Stimulated activated naive CD8-positive, alpha-beta T cell treated with anti-CD3 and anti-CD28 coated beads, Interleukin-15, amount 100 ng/mL, for 72 hours (primary cell): Measurements from ENCODE around the gene CDH13.
A peak's percentile ranks its signal among the peaks of the same experiment; 100 is the strongest.

Experiments used
- ATAC-seq: fragments of 150-1000 bp; cut with Tn5 transposase; 2 replicates; pipeline ENCODE4 v1.10.0; 2021; ENCODE audit warnings: mild to moderate bottlenecking, moderate library complexity
- DNase-seq, 2 donors: peaks; one replicate each; pipeline ENCODE4 v3.0.0; 2021 to 2022
- H3K27ac Mint-ChIP-seq, 2 donors: one replicate each; pipeline ENCODE4 v1.8.0; 2022; ENCODE audit warnings: mild to moderate bottlenecking in 2 of 2, mixed read lengths in 2 of 2, moderate library complexity in 2 of 2
- H3K27me3 Mint-ChIP-seq: one replicate; pipeline ENCODE4 v1.8.0; 2022; ENCODE audit warnings: mixed read lengths
- H3K4me1 Mint-ChIP-seq: one replicate; pipeline ENCODE4 v1.8.0; 2022; ENCODE audit warnings: mild to moderate bottlenecking, mixed read lengths
- H3K4me3 Mint-ChIP-seq, 2 donors: one replicate each; pipeline ENCODE4 v1.8.0; 2022; ENCODE audit warnings: mild to moderate bottlenecking in 2 of 2, mixed read lengths in 2 of 2, moderate library complexity in 1 of 2
- H3K9me3 Mint-ChIP-seq, 2 donors: one replicate each; pipeline ENCODE4 v1.8.0; 2022; ENCODE audit warnings: mixed read lengths in 2 of 2

CDH13 gene

GRCh38 chr16:83010776-83011720, 384.3 kb downstream of the CDH13 start:
- Mint-ChIP-seq H3K4me3 (no peak overlapping the region), H3K9me3 (peaks cover 0 to 6% of the 10 kb centered on the region in 2 donors), H3K27me3 (no peaks in the 10 kb centered on the region), H3K27ac (no peak overlapping the region), H3K4me1 (no peaks in the 10 kb centered on the region)
- DNase-seq = no peak
- ATAC-seq = no peak

- no peak overlapping the region for H3K4me3 Mint-ChIP-seq
- H3K27ac Mint-ChIP-seq = peak overlapping the region in 1 of 2 donors; percentile 47
- DNase-seq (no peak), ATAC-seq (no peak)
- no peaks in the 10 kb centered on the region for H3K4me1 Mint-ChIP-seq
- no peaks in the 10 kb centered on the region for H3K27me3 Mint-ChIP-seq
- peaks cover 0 to 6% of the 10 kb centered on the region in 2 donors for H3K9me3 Mint-ChIP-seq
Measured at GRCh38 chr16:83011939-83012338, 385.2 kb downstream of the CDH13 start.

- DNase-seq (no peak), ATAC-seq (no peak)
- H3K27me3 Mint-ChIP-seq = no peaks in the 10 kb centered on the region
- H3K4me1 Mint-ChIP-seq = no peaks in the 10 kb centered on the region
- H3K9me3 Mint-ChIP-seq = peaks cover 0 to 5% of the 10 kb centered on the region in 2 donors
- H3K4me3 Mint-ChIP-seq = no peak overlapping the region
- H3K27ac Mint-ChIP-seq = no peak overlapping the region
Measured at GRCh38 chr16:83013071-83013470, 386.3 kb downstream of the CDH13 start.

GRCh38 chr16:83019963-83020362, 393.2 kb downstream of the CDH13 start:
- H3K27ac Mint-ChIP-seq = no peak overlapping the region
- no peak overlapping the region for H3K4me3 Mint-ChIP-seq
- H3K27me3 Mint-ChIP-seq = no peaks in the 10 kb centered on the region
- no peaks in the 10 kb centered on the region for H3K4me1 Mint-ChIP-seq
- ATAC-seq (no peak), DNase-seq (no peak)
- no peaks in the 10 kb centered on the region for H3K9me3 Mint-ChIP-seq

- H3K4me1 Mint-ChIP-seq = no peaks in the 10 kb centered on the region
- no peak overlapping the region for H3K4me3 Mint-ChIP-seq
- H3K9me3 Mint-ChIP-seq = no peaks in the 10 kb centered on the region
- ATAC-seq = no peak
- no peak for DNase-seq
- no peak overlapping the region for H3K27ac Mint-ChIP-seq
- H3K27me3 Mint-ChIP-seq = no peaks in the 10 kb centered on the region
Measured at GRCh38 chr16:83021045-83021444, 394.3 kb downstream of the CDH13 start.

- DNase-seq = no peak
- Mint-ChIP-seq H3K4me3 (no peak overlapping the region), H3K4me1 (no peaks in the 10 kb centered on the region), H3K27ac (no peak overlapping the region), H3K9me3 (no peaks in the 10 kb centered on the region), H3K27me3 (no peaks in the 10 kb centered on the region)
- ATAC-seq = no peak
Measured at GRCh38 chr16:83021746-83022145, 395.0 kb downstream of the CDH13 start.

- DNase-seq (no peak), ATAC-seq (no peak)
- H3K27ac Mint-ChIP-seq = no peak overlapping the region
- no peak overlapping the region for H3K4me3 Mint-ChIP-seq
- H3K27me3 Mint-ChIP-seq = no peaks in the 10 kb centered on the region
- no peaks in the 10 kb centered on the region for H3K9me3 Mint-ChIP-seq
- H3K4me1 Mint-ChIP-seq = no peaks in the 10 kb centered on the region
Measured at GRCh38 chr16:83023011-83023410, 396.2 kb downstream of the CDH13 start.

- no peak for DNase-seq
Measured at GRCh38 chr16:83023640-83024039, 396.9 kb downstream of the CDH13 start.

GRCh38 chr16:83027973-83028372, 401.2 kb downstream of the CDH13 start:
- no peak overlapping the region for H3K4me3 Mint-ChIP-seq
- no peak for ATAC-seq

More at GRCh38 chr16:83023640-83024039, 396.9 kb downstream of the CDH13 start:
- Mint-ChIP-seq H3K4me1 (no peaks in the 10 kb centered on the region), H3K27me3 (no peaks in the 10 kb centered on the region), H3K9me3 (no peaks in the 10 kb centered on the region), H3K4me3 (no peak overlapping the region), H3K27ac (no peak overlapping the region)
- ATAC-seq = no peak

GRCh38 chr16:83029467-83029866, 402.7 kb downstream of the CDH13 start:
- Mint-ChIP-seq H3K27me3 (no peaks in the 10 kb centered on the region), H3K4me1 (no peaks in the 10 kb centered on the region)
- ATAC-seq = no peak

More at GRCh38 chr16:83027973-83028372, 401.2 kb downstream of the CDH13 start:
- no peaks in the 10 kb centered on the region for H3K27me3 Mint-ChIP-seq
- no peak overlapping the region for H3K27ac Mint-ChIP-seq
- no peaks in the 10 kb centered on the region for H3K4me1 Mint-ChIP-seq
- H3K9me3 Mint-ChIP-seq = peaks cover 5 to 21% of the 10 kb centered on the region in 2 donors
- DNase-seq = no peak

GRCh38 chr16:83031524-83031923, 404.8 kb downstream of the CDH13 start:
- Mint-ChIP-seq H3K4me1 (no peaks in the 10 kb centered on the region), H3K27ac (no peak overlapping the region), H3K27me3 (no peaks in the 10 kb centered on the region), H3K4me3 (no peak overlapping the region), H3K9me3 (peaks cover 5 to 21% of the 10 kb centered on the region in 2 donors)
- no peak for DNase-seq
- no peak for ATAC-seq

More at GRCh38 chr16:83029467-83029866, 402.7 kb downstream of the CDH13 start:
- Mint-ChIP-seq H3K27ac (no peak overlapping the region), H3K4me3 (no peak overlapping the region), H3K9me3 (peaks cover 5 to 21% of the 10 kb centered on the region in 2 donors)
- DNase-seq = no peak

GRCh38 chr16:83037102-83037501, 410.3 kb downstream of the CDH13 start:
- Mint-ChIP-seq H3K4me1 (no peaks in the 10 kb centered on the region), H3K4me3 (no peak overlapping the region), H3K9me3 (peaks cover 0 to 2% of the 10 kb centered on the region in 2 donors), H3K27ac (no peak overlapping the region), H3K27me3 (peaks cover 6% of the 10 kb centered on the region)
- DNase-seq = no peak
- ATAC-seq = no peak

GRCh38 chr16:83037884-83038283, 411.1 kb downstream of the CDH13 start:
- H3K27me3 Mint-ChIP-seq = peaks cover 6% of the 10 kb centered on the region
- no peak for DNase-seq
- ATAC-seq = no peak
- H3K4me1 Mint-ChIP-seq = no peaks in the 10 kb centered on the region
- H3K4me3 Mint-ChIP-seq = no peak overlapping the region
- no peaks in the 10 kb centered on the region for H3K9me3 Mint-ChIP-seq
- no peak overlapping the region for H3K27ac Mint-ChIP-seq

- Mint-ChIP-seq H3K4me3 (no peak overlapping the region), H3K9me3 (no peaks in the 10 kb centered on the region), H3K4me1 (no peaks in the 10 kb centered on the region), H3K27ac (no peak overlapping the region), H3K27me3 (peaks cover 6% of the 10 kb centered on the region)
- ATAC-seq (no peak), DNase-seq (no peak)
Measured at GRCh38 chr16:83040174-83040573, 413.4 kb downstream of the CDH13 start.

GRCh38 chr16:83044589-83044988, 417.8 kb downstream of the CDH13 start:
- Mint-ChIP-seq H3K4me3 (no peak overlapping the region), H3K9me3 (no peaks in the 10 kb centered on the region), H3K27me3 (no peaks in the 10 kb centered on the region), H3K27ac (no peak overlapping the region), H3K4me1 (no peaks in the 10 kb centered on the region)
- no peak for ATAC-seq
- no peak for DNase-seq

- H3K9me3 Mint-ChIP-seq = peaks cover 6 to 8% of the 10 kb centered on the region in 2 donors
- no peak overlapping the region for H3K4me3 Mint-ChIP-seq
- ATAC-seq = no peak
- H3K27me3 Mint-ChIP-seq = no peaks in the 10 kb centered on the region
- no peak for DNase-seq
- no peak overlapping the region for H3K27ac Mint-ChIP-seq
- no peaks in the 10 kb centered on the region for H3K4me1 Mint-ChIP-seq
Measured at GRCh38 chr16:83045790-83046189, 419.0 kb downstream of the CDH13 start.
